Neural cell (in vitro differentiated cells): ENCODE measurements around the gene CLSTN2. TPM values are rescaled to one million over a fixed set of nuclear protein-coding genes. Genes with fewer than 3 reads are reported as not detected.

Experiments
- H2AFZ ChIP-seq: fragments of 200-600, 300-800 bp; sonication (generic), shearing (Covaris generic); 2 replicates; pipeline ENCODE4 v1.6.0; 2014; ENCODE audit warnings: low read depth, mild to moderate bottlenecking, antibody characterized with exemption, low read length, moderate library complexity
- H3F3A ChIP-seq: fragments of 200-600 bp; shearing (Covaris generic); 2 replicates; pipeline ENCODE4 v1.6.1; 2016; ENCODE audit warnings: mild to moderate bottlenecking, moderate library complexity, mixed read lengths, antibody characterized with exemption, low read length; ENCODE audit not compliant: insufficient read depth, poor library complexity, severe bottlenecking
- H3K27ac ChIP-seq: fragments of 200-600, 300-800 bp; sonication (generic), shearing (Covaris generic); 2 replicates; pipeline ENCODE4 v1.5.1; 2014; ENCODE audit warnings: mild to moderate bottlenecking, low read length, moderate library complexity
- H3K27me3 ChIP-seq: fragments of 300-800, 200-600 bp; sonication (generic), shearing (Covaris generic); 2 replicates; pipeline ENCODE4 v1.6.0; 2014; ENCODE audit warnings: mild to moderate bottlenecking, low read depth, low read length, moderate library complexity; ENCODE audit not compliant: insufficient read depth
- H3K36me3 ChIP-seq: fragments of 300-800, 200-600 bp; sonication (generic), shearing (Covaris generic); 2 replicates; pipeline ENCODE4 v1.5.1; 2014; ENCODE audit warnings: mild to moderate bottlenecking, antibody characterized with exemption, low read length, moderate library complexity; ENCODE audit not compliant: insufficient read depth
- H3K4me2 ChIP-seq: fragments of 300-800, 200-600 bp; sonication (generic), shearing (Covaris generic); 2 replicates; pipeline ENCODE4 v1.6.0; 2014; ENCODE audit warnings: mild to moderate bottlenecking, low read length
- H3K4me3 ChIP-seq: fragments of 300-800, 200-600 bp; sonication (generic), shearing (Covaris generic); 2 replicates; pipeline ENCODE4 v1.5.1; 2014; ENCODE audit warnings: mild to moderate bottlenecking, low read length, moderate library complexity
- H3K79me2 ChIP-seq: fragments of 200-600 bp; shearing (Covaris generic); replicated peaks from 2 replicates; pipeline ENCODE4 v1.6.0; 2014; ENCODE audit warnings: mild to moderate bottlenecking, low read length, moderate library complexity; ENCODE audit not compliant: insufficient read depth
- H3K9ac ChIP-seq: fragments of 300-800, 200-600 bp; sonication (generic), shearing (Covaris generic); 2 replicates; pipeline ENCODE4 v1.6.1; 2016; ENCODE audit warnings: mild to moderate bottlenecking, low read length, mixed read lengths
- H3K9me2 ChIP-seq: fragments of 200-600 bp; shearing (Covaris generic); 2 replicates; pipeline ENCODE4 v1.6.1; 2016; ENCODE audit warnings: mild to moderate bottlenecking, low read length, mixed read lengths; ENCODE audit not compliant: insufficient read depth
- H3K9me3 ChIP-seq: fragments of 200-600, 300-800 bp; sonication (generic), shearing (Covaris generic); 2 replicates; pipeline ENCODE4 v1.6.1; 2016; ENCODE audit warnings: mild to moderate bottlenecking, mixed run types, low read length, moderate library complexity, mixed read lengths
- H4K20me1 ChIP-seq: fragments of 200-600 bp; shearing (Covaris generic); 2 replicates; pipeline ENCODE4 v1.6.1; 2016; ENCODE audit warnings: mild to moderate bottlenecking, mixed run types; ENCODE audit not compliant: insufficient read depth
- CTCF ChIP-seq: fragments of 450-650 bp; IDR thresholded peaks from 2 replicates; pipeline ENCODE4 v1.5.1; 2014; ENCODE audit warnings: antibody characterized with exemption, mild to moderate bottlenecking, moderate library complexity; ENCODE audit not compliant: poor library complexity, severe bottlenecking
- EP300 ChIP-seq: fragments of 450-650 bp; conservative IDR thresholded peaks from 2 replicates; pipeline ENCODE4 v1.6.1; 2014; ENCODE audit warnings: antibody characterized with exemption, mild to moderate bottlenecking, moderate library complexity; ENCODE audit not compliant: poor library complexity, severe bottlenecking
- EZH2 ChIP-seq: fragments of 200-600, 300-800 bp; shearing (Covaris generic), sonication (generic); IDR thresholded peaks from 2 replicates; pipeline ENCODE4 v1.6.1; 2014; ENCODE audit warnings: antibody characterized with exemption, low read length, borderline replicate concordance, mild to moderate bottlenecking; ENCODE audit not compliant: insufficient read depth, poor library complexity, severe bottlenecking
- MXI1 ChIP-seq: fragments of 450-650 bp; conservative IDR thresholded peaks from 2 replicates; pipeline ENCODE4 v1.6.1; 2014; ENCODE audit warnings: antibody characterized with exemption, mild to moderate bottlenecking; ENCODE audit not compliant: poor library complexity, severe bottlenecking
- POLR2AphosphoS5 ChIP-seq: IDR thresholded peaks from 2 replicates; pipeline ENCODE4 v1.6.1; 2012
- RAD21 ChIP-seq: fragments of 450-650 bp; conservative IDR thresholded peaks from 2 replicates; pipeline ENCODE4 v1.6.1; 2014; ENCODE audit warnings: antibody characterized with exemption, mild to moderate bottlenecking, moderate library complexity
- REST ChIP-seq: IDR thresholded peaks from 2 replicates; pipeline ENCODE4 v1.6.1; 2012; ENCODE audit warnings: borderline replicate concordance
- SMC3 ChIP-seq: fragments of 450-650 bp; conservative IDR thresholded peaks from 2 replicates; pipeline ENCODE4 v1.6.1; 2014; ENCODE audit warnings: antibody characterized with exemption, mild to moderate bottlenecking, moderate library complexity; ENCODE audit not compliant: poor library complexity
- TAF1 ChIP-seq: IDR thresholded peaks from 2 replicates; pipeline ENCODE4 v1.6.1; 2012; ENCODE audit warnings: low read depth
- polyA plus RNA-seq: library from polyadenylated mRNA; depleted of rRNA; stranded (reverse); fragments of >200 nt; gene quantifications from 2 replicates; pipeline ENCODE4 v1.2.3, GENCODE V29; 2014

Gene CLSTN2
- polyA plus RNA-seq, 1 donor from 2014 or later = 10.7 TPM

- H3K36me3 ChIP-seq = no peaks in the 10 kb centered on the region
- no peak overlapping the region for H3K4me3 ChIP-seq
- no peaks in the 10 kb centered on the region for H3K9me2 ChIP-seq
- no peaks in the 10 kb centered on the region for H3K9me3 ChIP-seq
- no peak overlapping the region for H2AFZ ChIP-seq
- H3K27ac ChIP-seq = no peak overlapping the region
- H3K9ac ChIP-seq = no peak overlapping the region
- no peaks in the 10 kb centered on the region for H4K20me1 ChIP-seq
- H3F3A ChIP-seq = no peaks in the 10 kb centered on the region
- no peaks in the 10 kb centered on the region for H3K79me2 ChIP-seq
- TF ChIP-seq RAD21 (no peak), EP300 (no peak), POLR2AphosphoS5 (no peak), REST (no peak), SMC3 (no peak), EZH2 (no peak), TAF1 (no peak), CTCF (no peak), MXI1 (no peak)
- H3K4me2 ChIP-seq = no peak overlapping the region
- H3K27me3 ChIP-seq = no peaks in the 10 kb centered on the region
Observed at GRCh38 chr3:140363801-140364200, 428.8 kb downstream of the CLSTN2 start.

- H3K9me2 ChIP-seq = no peaks in the 10 kb centered on the region
- TF ChIP-seq SMC3 (no peak), EP300 (no peak), POLR2AphosphoS5 (no peak), RAD21 (no peak), TAF1 (no peak), EZH2 (no peak), REST (no peak), CTCF (no peak), MXI1 (no peak)
- no peak overlapping the region for H3K27ac ChIP-seq
- no peaks in the 10 kb centered on the region for H3F3A ChIP-seq
- no peaks in the 10 kb centered on the region for H3K9me3 ChIP-seq
- H3K4me3 ChIP-seq = no peak overlapping the region
- no peaks in the 10 kb centered on the region for H3K36me3 ChIP-seq
- H3K79me2 ChIP-seq = no peaks in the 10 kb centered on the region
- H4K20me1 ChIP-seq = no peaks in the 10 kb centered on the region
- H3K4me2 ChIP-seq = no peak overlapping the region
- H3K27me3 ChIP-seq = no peaks in the 10 kb centered on the region
- H2AFZ ChIP-seq = no peak overlapping the region
- no peak overlapping the region for H3K9ac ChIP-seq
Observed at GRCh38 chr3:140365872-140366697, 431.1 kb downstream of the CLSTN2 start.
